HG03439 (cell line): ENCODE measurements around the gene PAX2.

Source experiments
- ATAC-seq: cut with Tn5 transposase; IDR thresholded peaks from one replicate; pipeline ENCODE4 v1.9.1; 2021; ENCODE audit warnings: mild to moderate bottlenecking, moderate library complexity; ENCODE audit not compliant: unreplicated experiment

The PAX2 gene

DNA sequence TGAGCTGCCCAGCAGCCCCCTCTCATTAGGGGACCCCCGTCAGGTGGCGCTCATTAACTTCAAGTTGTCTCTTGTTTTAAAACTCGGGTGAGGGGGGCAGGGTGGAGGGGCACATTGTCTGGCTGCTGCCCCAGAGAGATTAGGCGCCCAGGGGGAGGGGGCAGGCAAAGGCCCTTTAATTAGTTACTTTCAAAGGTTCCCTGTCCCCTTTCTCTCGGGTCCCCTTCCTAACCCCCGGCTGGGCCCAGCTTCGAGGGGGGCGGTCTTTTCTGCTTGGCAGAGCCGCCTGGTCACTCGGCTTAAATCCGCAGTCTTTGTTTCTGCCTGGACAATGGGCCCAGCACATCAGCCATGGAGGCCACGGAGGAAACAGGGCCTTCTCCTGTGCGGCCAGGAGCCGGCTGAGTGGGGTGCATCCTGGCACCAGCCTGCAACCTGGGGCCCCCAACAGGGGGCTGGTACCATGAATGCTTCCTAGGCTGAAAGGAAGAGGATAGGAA lies 128.5 kb downstream of the PAX2 start:
- ATAC-seq, result no peak

DNA sequence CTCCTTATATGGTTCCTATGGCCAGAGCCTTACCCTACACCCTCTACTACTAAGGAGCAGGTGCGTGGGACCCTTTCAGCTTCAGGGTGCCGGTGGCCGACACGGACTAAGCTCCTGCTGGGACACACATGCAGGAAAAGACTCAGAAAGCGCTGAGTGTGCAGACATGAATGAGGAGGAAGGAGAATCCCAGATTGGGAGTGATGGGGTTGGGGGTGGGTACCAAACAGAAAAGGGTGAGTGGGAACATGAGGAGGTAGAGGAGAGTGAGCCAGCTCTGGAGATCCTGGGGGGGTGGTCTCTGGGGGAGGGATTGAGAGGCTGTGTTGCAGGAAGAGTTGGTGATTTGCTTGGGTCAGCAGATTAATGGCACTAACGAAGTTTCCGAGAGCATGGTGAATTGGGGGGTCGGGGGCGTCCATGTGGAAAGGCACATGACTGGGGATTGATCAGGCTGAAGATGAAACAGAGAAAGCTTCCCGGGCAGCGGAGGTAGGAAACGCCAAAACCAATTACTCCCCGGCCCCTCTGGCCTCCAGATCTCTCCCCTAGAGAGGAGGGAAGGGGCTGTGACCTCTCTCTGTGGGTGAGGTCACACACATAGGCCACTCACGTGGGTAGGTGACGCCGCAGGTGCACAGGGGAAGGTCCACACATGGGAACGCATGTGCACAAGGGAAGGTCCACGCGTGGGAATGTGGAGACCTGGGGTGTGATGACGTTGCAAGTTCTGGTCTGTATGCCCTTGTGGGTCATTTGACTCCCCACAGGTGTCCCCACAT lies 129.5 kb downstream of the PAX2 start:
- no peak for ATAC-seq

DNA sequence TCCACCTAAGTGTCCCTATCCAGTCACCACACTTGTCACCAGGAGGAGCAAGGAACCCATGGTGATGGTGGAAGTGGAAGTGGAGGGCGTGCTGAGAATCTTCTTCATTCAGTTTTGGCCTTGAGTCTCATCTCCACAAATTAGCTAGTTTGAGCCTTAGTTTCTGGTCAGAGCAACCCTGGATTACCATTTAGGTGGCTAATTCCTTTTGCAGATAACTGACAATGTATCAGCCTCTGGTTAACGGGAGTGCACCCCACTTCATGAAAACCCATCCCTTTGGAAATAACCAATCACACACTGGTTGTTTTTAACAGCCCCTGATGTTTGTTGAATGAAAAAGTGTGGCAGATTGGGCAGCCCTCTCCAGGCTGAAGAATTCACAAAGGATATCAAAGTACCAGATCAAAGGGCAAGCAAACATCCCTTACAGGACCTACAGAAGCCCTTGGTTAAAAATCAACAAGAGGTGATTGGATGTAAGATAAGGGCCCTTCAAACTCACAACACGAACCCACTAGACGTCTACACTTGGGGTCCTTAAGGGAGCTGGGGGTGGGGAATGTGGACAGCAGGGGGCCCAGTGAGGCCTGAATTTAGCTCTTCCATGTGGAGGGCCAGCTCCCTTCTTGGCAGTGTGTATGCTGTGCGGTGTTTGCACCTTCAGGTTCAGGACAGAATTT lies 130.2 kb downstream of the PAX2 start:
- no peak for ATAC-seq

DNA sequence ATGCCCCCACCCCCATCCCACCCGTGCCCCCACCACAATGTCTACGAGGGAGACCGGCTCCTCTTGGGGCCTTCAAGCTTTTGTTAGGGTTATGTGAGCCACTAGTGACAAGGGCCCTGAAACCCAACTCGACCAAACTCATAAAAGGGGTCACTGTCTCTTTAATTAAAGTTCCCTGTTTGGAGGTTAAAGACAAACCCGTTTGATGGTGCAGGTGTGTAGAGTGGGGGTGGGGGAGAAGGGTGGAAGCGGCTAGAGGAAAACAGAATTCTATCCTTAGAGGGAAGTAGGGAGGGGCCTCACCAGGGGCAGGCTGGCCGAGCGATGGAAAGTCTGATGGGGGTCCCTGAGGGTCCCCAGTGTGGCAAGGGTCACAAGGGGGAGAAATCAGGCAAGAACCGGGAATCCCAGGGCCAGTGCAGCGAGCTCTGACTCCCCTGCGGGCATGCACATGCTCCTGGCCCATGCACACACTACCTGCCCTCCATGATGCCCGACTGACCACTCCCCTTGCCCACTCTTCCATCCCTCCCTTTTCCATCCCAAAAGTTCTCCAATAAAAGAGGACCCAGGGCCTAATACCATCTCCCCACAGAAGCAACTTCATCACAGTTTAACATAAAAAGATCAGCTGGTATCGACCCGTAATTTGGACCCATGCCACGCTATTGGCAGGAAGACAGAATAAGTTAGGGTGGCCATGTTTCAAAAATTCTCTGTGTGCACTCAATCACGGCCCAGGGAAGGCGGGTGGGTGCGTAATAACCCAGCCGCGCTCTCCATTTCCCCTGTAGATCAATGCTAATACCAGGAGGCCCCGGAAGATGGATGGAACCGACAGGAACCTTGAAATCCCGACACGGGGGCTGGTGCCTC lies 131.4 kb downstream of the PAX2 start:
- no peak for ATAC-seq

DNA sequence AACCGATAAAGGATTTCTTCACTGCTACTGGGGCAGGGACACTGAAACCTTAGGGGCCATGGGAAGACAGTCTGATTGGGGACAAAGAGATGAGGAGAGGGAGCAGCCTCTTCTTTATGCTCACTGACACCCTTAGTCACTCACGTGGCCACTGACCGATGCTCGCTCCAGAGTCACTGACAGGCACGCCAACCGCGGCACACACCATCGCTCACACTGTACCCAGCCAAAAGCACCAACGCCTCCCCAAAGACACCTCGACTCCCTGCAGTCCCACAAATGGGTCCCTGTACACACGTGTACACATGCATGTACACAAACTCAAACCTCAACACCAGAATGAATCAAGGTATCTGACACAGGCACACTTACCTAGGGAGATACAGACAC lies 132.1 kb downstream of the PAX2 start:
- ATAC-seq, result no peak

DNA sequence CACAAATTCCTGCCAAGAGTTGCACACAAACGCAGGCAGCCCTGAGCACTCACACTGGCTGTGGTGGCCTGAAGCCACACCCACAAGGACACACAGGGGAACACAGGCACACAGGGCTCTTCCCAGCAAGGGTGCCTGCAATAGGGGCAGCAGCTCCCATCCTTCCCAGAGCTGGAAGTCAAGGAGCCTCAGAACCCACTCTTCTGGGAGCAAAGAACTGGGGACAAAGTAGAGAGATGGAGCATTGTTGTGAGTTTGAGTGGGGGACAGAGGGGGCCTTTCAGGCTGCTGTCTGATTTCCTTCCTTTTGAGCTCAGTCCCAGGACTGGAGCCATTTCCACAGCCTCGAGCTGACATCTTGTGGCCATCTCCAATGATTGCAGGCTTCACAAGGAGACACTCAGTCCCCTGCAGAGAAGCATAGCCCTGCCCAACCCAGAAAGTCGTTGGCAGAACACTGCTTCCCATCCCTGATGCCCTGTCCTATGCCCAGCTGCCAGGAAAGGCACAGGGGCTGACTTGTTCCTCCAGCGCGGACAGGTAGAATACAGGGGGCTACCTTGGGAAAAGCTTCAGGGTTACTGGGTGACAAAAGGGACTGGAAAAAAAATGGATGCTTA lies 133.0 kb downstream of the PAX2 start:
- no peak for ATAC-seq
